Suppressor macrophage treated with lipopolysaccharide for 4 hours (primary cell): Measurements from ENCODE around the gene SUN1.

Source experiments
- DNase-seq: peaks from one replicate; pipeline ENCODE4 v3.0.0-alpha.2; 2020

Gene SUN1

GRCh38 chr7:894164-894867, 62.0 kb downstream of the SUN1 start:
- DNase-seq: no peak

- DNase-seq: no peak
These were observed 62.7 kb downstream of the SUN1 start for GRCh38 chr7:894927-895450.

- no peak for DNase-seq
These were observed 63.3 kb downstream of the SUN1 start for GRCh38 chr7:895451-896052.

- DNase-seq: no peak
These were observed 64.2 kb downstream of the SUN1 start for GRCh38 chr7:896346-897075.

- no peak for DNase-seq
These were observed 64.8 kb downstream of the SUN1 start for GRCh38 chr7:897086-897485.

GRCh38 chr7:897771-898376, 65.6 kb downstream of the SUN1 start:
- DNase-seq: no peak

- no peak for DNase-seq
These were observed 66.2 kb downstream of the SUN1 start for GRCh38 chr7:898460-898854.

GRCh38 chr7:898855-899681, 66.8 kb downstream of the SUN1 start:
- no peak for DNase-seq

GRCh38 chr7:899806-900205, 67.5 kb downstream of the SUN1 start:
- DNase-seq: no peak

- no peak for DNase-seq
These were observed 68.2 kb downstream of the SUN1 start for GRCh38 chr7:900331-901040.

- no peak for DNase-seq
These were observed 68.7 kb downstream of the SUN1 start for GRCh38 chr7:901041-901387.

GRCh38 chr7:901388-902154, 69.3 kb downstream of the SUN1 start:
- peak; percentile 79 for DNase-seq

- no peak for DNase-seq
These were observed 70.7 kb downstream of the SUN1 start for GRCh38 chr7:902996-903395.

- DNase-seq: no peak
These were observed 71.9 kb downstream of the SUN1 start for GRCh38 chr7:903921-904755.

- no peak for DNase-seq
These were observed 72.6 kb downstream of the SUN1 start for GRCh38 chr7:904847-905246.

GRCh38 chr7:906776-907157, 74.5 kb downstream of the SUN1 start:
- DNase-seq: no peak

- no peak for DNase-seq
These were observed 75.1 kb downstream of the SUN1 start for GRCh38 chr7:907158-907980.

GRCh38 chr7:908159-908581, 75.9 kb downstream of the SUN1 start:
- DNase-seq: no peak
